ENCODE data around the gene CMTM3.
A peak's percentile ranks its signal among the peaks of the same experiment; 100 is the strongest.
"Not testable (repeated sequence)": the region's sequence is repeated elsewhere in the genome, so short reads cannot be mapped to it uniquely, and the experiment has no call there.

Gene CMTM3

DNA sequence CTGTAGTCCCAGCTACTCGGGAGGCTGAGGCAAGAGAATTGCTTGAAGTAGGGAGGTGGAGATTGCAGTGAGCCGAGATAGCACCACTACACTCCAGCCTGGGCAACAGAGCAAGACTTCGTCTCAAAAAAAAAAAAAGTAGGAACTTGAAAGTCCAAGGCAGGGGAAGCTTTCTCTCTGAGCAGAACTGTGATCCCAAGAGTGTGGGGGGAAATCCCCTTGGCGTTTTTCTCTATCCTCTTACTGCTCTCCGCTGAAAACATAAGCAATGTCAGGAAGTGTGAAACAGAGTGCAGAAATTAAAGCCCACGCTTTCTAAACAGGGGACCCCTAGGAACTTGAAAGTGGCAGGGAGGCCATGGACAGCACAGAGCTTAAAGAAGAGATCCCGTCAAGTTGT is 9.8 kb upstream of the CMTM3 start:
- Histone ChIP-seq H3K9ac (ENCODE audit: low read depth, low read length) (no peak overlapping the region), H3K9me3 (ENCODE audit: control insufficient read depth, insufficient read depth, low read length) (no peaks in the 10 kb centered on the region), H3K4me1 (ENCODE audit: insufficient read depth, low read length) (peaks cover 9% of the 10 kb centered on the region), H3K36me3 (ENCODE audit: insufficient read depth, low read length) (no peaks in the 10 kb centered on the region)

DNA sequence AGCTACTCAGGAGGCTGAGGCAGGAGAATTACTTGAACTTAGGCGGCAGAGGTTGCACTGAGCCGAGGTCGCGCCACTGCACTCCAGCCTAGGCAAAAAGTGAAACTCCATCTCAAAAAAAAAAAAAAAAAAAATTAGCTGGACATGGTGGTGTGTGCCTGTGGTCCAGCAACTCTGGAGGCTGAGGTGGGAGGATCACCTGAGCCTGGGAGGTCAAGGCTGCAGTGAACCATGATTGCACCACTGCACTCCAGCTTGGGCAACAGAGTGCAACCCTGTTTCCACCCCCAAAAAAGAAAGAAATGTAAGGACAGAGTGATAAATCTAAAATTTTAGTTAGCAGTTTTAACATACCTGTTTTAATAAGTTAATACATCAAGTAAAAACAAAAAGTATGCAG is 7.9 kb upstream of the CMTM3 start:
- not testable (repeated sequence) for H3K9me3 ChIP-seq (ENCODE audit: control insufficient read depth, insufficient read depth, low read length); H3K9ac ChIP-seq (ENCODE audit: low read depth, low read length); H3K4me1 ChIP-seq (ENCODE audit: insufficient read depth, low read length)

DNA sequence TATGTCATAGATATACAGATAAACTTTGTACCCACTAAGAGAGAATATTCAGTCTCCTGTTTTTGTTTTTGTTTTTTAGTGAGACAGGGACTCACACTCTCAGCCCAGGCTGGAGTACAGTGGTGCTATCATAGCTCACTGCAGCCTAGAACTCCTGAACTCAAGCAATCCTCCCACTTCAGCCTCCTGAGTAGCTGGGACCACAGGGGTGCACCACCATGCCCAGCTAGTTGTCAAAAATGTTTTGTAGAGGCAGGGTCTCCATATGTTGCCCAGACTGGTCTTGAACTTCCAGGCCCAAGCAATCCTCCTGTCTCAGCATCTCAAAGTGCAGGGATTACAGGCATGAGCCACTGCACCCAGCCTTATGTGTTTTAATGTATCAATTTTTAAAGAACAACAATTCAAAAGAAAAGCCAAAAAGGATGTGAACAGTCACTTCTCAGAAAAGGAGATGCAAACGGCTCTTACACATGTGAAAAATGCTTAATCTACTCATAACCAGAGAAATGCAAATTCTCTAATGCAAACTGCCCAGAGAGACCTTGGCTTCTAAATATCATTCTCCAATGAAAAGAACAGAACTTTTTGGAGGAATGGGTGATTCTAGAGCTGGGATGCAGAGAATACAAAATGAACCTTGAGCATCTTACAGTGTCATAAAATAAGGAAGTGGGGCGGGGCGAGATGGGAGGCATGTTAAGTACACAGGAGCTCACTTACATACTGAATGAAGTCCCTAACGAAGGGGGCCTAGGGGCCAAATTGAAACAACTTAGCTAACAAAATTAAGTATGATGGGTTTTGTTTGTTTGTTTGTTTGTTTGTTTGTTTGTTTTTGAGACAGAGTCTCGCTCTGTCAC is 7.3 kb upstream of the CMTM3 start:
- H3K4me1 ChIP-seq (ENCODE audit: insufficient read depth, low read length) = no peaks in the 10 kb centered on the region
- H3K9ac ChIP-seq (ENCODE audit: low read depth, low read length) = no peak overlapping the region
- H3K9me3 ChIP-seq (ENCODE audit: control insufficient read depth, insufficient read depth, low read length) = no peaks in the 10 kb centered on the region
- no peaks in the 10 kb centered on the region for H3K36me3 ChIP-seq (ENCODE audit: insufficient read depth, low read length)

More for the DNA sequence above, 7.9 kb upstream of the CMTM3 start:
- not testable (repeated sequence) for H3K36me3 ChIP-seq (ENCODE audit: insufficient read depth, low read length)

DNA sequence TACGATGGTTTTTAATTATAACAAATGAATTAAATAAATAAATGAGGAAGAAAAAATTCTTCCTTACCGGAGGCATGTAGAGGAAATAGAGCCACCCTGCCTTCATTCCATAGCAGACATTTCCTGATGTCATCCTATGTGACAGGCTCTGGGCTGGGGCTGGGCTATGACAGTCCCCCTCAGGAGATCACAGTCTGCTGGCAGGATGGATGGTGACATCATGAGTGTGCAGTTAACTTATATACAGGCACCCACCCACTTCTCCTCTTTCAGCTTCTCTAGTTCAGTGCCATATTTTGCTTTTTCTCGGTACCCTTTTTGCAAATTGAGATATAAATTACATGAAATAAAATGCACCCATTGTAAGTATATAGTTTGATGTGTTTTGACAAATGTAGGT is 6.4 kb upstream of the CMTM3 start:
- Histone ChIP-seq H3K9me3 (ENCODE audit: control insufficient read depth, insufficient read depth, low read length) (no peaks in the 10 kb centered on the region), H3K36me3 (ENCODE audit: insufficient read depth, low read length) (no peaks in the 10 kb centered on the region), H3K4me1 (ENCODE audit: insufficient read depth, low read length) (no peaks in the 10 kb centered on the region), H3K9ac (ENCODE audit: low read depth, low read length) (no peak overlapping the region)

DNA sequence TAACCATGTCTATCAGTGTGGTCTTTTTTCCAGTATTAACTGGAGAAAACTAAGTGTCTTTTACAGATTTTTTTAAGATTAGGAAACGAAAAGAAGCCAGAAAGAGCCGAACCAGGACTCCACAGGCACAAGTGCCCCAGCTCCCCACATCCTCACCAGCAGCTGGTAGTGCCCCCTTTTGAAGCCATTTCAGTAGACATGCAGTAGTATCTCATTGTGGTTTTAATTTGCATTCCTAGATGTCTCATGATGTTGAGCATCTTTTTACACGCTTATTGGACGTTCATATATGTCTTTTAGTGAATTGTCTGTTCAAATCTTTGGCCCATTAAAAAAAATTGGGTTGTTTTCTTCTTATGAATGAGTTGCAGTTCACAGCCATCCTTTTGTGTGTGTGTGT is 4.8 kb upstream of the CMTM3 start:
- H3K9me3 ChIP-seq (ENCODE audit: control insufficient read depth, insufficient read depth, low read length) = no peaks in the 10 kb centered on the region
- H3K36me3 ChIP-seq (ENCODE audit: insufficient read depth, low read length) = no peaks in the 10 kb centered on the region
- no peak overlapping the region for H3K9ac ChIP-seq (ENCODE audit: low read depth, low read length)
- no peaks in the 10 kb centered on the region for H3K4me1 ChIP-seq (ENCODE audit: insufficient read depth, low read length)

DNA sequence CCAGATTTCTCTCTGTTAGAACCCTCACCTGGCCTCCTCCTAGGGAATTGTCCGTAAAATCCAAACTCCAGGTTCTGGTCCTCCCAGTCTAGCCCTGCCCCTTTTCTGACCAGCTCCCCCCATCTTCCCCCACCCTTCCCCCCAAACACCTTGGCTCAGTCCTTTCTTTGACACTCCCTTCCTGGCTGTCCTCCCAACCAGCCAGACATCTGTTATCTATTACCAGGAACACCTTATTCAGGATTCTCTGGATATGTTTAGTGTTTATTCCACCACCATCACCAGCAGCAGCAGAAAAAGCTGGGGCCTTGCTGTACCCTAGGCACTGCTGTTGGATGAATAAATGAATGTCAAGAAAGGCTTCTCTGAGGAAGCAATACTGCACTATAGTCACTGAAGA is 4.0 kb upstream of the CMTM3 start:
- no peaks in the 10 kb centered on the region for H3K4me1 ChIP-seq (ENCODE audit: insufficient read depth, low read length)
- H3K36me3 ChIP-seq (ENCODE audit: insufficient read depth, low read length) = no peaks in the 10 kb centered on the region
- no peaks in the 10 kb centered on the region for H3K9me3 ChIP-seq (ENCODE audit: control insufficient read depth, insufficient read depth, low read length)
- no peak overlapping the region for H3K9ac ChIP-seq (ENCODE audit: low read depth, low read length)

DNA sequence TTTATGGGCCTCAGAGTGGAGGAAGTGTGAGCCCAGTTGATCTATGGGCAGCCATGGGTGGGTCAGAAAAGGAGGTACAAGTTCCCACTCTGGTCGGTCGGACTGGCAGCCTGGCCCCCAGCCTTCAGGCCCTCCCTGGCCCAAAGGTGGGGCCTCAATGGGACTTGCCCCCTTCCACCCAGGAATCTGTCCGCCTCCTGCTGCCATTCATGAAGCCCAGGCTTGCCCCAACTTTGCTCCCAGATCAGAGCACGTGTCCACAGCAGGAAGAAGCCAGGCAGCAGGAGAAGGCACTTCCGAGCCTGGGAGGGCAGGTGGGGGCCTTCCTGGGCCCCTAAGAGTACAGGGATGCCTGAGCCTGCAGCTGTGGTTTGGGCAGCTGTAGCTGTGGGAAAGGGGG is 3.0 kb upstream of the CMTM3 start:
- Histone ChIP-seq H3K9me3 (ENCODE audit: control insufficient read depth, insufficient read depth, low read length) (no peaks in the 10 kb centered on the region), H3K9ac (ENCODE audit: low read depth, low read length) (no peak overlapping the region), H3K4me1 (ENCODE audit: insufficient read depth, low read length) (peaks cover 7% of the 10 kb centered on the region; the same call in 1 of the 2 replicates), H3K36me3 (ENCODE audit: insufficient read depth, low read length) (no peaks in the 10 kb centered on the region)

DNA sequence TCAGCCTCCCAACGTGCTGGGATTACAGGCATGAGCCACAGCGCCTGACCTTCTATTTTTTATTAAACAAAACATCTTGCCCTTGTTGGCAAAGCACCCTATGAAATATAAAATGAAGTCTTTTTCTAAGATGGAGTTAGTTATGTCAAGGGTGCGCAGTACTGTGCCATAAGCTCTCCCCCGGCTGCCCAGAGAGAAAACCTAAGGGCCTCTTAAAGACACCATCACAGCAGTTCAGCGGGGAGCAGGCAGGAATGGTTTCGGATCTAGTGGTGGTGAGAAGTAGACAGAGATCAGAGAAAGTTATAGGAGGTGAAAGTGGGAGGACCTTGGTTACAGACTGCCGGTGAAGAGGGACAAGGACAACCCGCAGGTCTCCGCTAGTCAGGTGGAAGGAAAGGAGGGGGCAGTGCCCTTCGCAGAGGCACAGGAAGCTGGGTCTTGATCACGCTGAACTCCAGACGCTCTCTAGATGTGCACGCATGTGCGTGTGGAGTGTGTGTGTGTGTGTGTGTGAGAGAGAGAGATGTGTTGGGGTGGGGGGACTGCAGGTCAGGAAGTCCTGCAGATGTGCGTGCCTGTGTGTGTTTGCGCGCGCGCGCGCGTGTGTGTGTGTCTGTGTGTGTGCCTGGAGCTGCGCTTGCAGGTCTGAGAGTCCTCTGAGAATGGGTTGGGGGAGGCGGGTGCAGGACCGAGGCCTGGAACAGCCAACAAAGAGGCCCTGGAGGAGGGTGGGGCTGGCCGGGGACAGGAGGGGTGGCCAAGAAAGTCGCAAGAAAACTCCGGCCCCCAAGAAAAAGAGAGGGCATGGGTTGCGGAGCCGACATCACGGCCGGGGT is 748 bp upstream of the CMTM3 start:
- peak overlapping the region; percentile 69 for H3K9ac ChIP-seq (ENCODE audit: low read depth, low read length)
- H3K4me1 ChIP-seq (ENCODE audit: insufficient read depth, low read length) = peaks cover 15% of the 10 kb centered on the region
- H3K36me3 ChIP-seq (ENCODE audit: insufficient read depth, low read length) = no peaks in the 10 kb centered on the region
- H3K9me3 ChIP-seq (ENCODE audit: control insufficient read depth, insufficient read depth, low read length) = no peaks in the 10 kb centered on the region

DNA sequence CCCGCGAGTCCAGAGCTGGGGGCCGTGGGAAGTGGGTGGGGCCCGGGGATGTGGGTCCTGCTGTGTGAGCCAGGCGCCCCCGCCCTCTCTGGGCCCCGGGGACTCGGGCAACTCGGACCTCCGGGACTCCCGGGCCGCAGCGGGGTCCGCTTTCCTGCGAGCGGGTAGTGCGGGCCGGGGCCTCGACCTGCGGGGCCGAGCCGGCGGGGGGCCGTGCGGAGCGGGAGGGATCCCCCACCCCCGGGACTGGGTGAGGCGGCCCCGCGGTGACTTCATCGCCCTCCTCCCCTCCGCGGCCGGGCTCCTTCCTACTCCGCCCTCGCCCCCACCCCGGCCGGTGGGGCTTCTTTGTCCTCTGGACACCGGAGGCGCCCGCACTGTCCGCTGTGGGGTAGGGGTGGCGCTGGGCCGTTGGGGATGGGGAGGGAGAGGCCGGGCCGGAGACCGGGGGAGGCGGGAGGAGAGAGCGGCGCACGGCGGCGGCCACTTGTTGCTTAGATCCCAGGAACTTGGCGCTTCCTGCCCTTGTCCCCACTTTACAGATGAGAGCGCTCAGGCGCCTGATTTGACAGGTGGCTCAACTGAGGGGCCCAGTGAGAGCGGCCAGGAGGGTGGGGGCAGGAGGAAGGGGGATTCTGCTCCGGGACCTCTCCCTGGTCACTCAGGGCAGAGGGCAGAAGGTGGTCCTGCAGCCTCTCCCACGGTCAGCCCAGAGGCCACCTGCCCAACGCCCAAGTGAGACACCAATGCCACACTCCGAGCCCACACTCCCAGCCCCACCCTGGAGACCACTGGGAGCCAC is 874 bp downstream of the CMTM3 start:
- H3K9ac ChIP-seq (ENCODE audit: low read depth, low read length) = peak overlapping the region; percentile 70
- H3K36me3 ChIP-seq (ENCODE audit: insufficient read depth, low read length) = peaks cover 3% of the 10 kb centered on the region; the same call in 1 of the 2 replicates
- peaks cover 19% of the 10 kb centered on the region for H3K4me1 ChIP-seq (ENCODE audit: insufficient read depth, low read length)
- H3K9me3 ChIP-seq (ENCODE audit: control insufficient read depth, insufficient read depth, low read length) = no peaks in the 10 kb centered on the region

DNA sequence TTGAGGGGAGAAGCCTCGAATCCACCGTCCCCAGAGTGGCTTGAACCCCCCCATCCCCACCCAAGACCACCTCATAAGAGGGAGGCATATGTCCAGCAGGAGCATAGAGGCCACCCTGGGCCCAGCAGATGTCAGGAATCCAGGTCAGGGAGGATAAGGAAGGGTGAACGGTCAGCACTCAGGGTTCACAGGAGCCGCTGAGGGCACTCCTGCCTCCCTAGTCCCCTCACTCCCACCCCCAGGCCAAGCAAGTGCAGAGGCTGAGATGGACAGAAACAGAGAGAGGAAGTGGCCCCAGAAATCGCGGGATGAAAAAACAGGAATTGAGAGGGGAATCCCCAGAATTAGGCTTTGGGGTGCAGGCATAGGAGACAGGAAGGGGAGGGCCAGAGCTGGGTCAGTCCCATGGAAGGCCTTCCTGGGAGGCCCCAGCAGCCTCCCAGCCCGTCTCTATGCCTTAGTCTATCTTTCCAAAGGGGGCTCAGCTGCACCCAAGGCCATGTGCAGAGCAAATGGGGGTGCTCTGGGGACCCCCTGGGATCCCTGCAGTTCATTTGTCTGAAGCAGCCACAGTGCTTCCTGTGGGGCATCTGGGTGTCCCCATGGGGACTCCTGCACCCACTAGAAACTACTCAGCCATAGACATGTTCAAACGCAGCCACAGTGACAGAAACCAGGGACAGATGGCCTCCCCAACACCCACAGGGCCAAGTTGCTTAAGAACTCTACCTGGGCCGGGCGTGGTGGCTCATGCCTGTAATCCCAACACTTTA is 1.7 kb downstream of the CMTM3 start:
- Histone ChIP-seq H3K36me3 (ENCODE audit: insufficient read depth, low read length) (peaks cover 5% of the 10 kb centered on the region; the same call in 1 of the 2 replicates), H3K9me3 (ENCODE audit: control insufficient read depth, insufficient read depth, low read length) (no peaks in the 10 kb centered on the region), H3K9ac (ENCODE audit: low read depth, low read length) (peak overlapping the region; percentile 70; the same call in 1 of the 2 replicates), H3K4me1 (ENCODE audit: insufficient read depth, low read length) (peaks cover 19% of the 10 kb centered on the region)

DNA sequence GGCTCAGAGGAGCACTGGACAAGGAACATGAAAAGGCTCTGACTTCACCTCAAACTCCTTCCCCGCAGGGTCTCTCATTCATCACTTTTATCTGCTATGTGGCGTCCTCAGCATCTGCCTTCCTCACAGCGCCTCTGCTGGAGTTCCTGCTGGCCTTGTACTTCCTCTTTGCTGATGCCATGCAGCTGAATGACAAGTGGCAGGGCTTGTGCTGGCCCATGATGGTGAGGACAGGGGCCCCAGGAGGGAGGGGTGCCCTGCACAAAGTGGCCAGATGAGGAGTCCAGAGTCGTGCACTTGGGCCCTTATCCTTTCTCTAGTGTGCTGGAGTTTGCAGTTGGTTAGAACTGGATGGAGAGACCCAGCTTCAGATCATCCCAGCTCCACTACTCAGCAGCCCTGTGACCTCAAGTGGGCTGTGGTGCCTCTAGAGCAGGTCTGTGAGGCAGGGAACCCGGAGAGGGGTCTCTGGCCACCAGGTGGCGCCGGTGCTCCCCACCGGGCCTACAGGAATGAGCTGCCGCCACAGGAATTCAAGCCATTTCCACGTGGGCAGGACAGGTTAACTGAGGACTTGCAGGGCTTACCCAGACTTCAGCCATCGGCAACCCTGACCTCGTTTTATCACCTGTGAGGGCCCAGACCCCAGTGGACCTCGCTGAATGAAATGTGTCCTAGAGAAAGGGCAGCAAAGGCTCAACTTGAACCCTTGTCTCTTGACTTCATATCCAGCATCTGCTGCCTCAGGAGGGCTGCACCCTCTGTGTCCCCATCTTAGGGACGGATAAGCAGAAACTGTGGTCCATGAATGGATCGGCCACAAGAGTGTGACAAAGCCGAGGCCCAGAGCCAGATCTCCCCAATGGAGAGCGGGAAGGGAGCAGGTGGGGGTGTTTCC is 4.0 kb downstream of the CMTM3 start:
- Histone ChIP-seq H3K9ac (ENCODE audit: low read depth, low read length) (no peak overlapping the region), H3K9me3 (ENCODE audit: control insufficient read depth, insufficient read depth, low read length) (no peaks in the 10 kb centered on the region), H3K36me3 (ENCODE audit: insufficient read depth, low read length) (peaks cover 14% of the 10 kb centered on the region), H3K4me1 (ENCODE audit: insufficient read depth, low read length) (peaks cover 19% of the 10 kb centered on the region)

DNA sequence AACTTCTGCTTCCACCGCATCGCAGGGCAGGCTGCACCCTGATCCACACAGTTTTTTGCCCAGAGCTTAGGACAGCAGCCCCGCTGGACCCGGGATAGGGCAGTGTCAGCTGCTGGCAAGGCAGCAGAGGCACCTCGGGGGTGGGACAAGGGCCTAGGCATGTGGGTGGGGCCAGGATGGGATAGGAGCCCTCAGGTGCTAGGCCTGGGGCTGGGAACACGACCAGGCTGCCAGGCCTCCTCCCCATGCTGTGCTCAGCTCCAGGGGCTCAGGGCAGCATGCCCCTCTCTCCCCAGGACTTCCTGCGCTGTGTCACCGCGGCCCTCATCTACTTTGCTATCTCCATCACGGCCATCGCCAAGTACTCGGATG is 4.6 kb downstream of the CMTM3 start:
- Histone ChIP-seq H3K9ac (ENCODE audit: low read depth, low read length) (no peak overlapping the region), H3K4me1 (ENCODE audit: insufficient read depth, low read length) (peaks cover 19% of the 10 kb centered on the region), H3K36me3 (ENCODE audit: insufficient read depth, low read length) (peaks cover 16% of the 10 kb centered on the region), H3K9me3 (ENCODE audit: control insufficient read depth, insufficient read depth, low read length) (no peaks in the 10 kb centered on the region)
